NCI-H1694 (cell line): ENCODE data around the gene ZNF24.
A peak's percentile ranks its signal among the peaks of the same experiment; 100 is the strongest.

Experiments
- DNase-seq: peaks from one replicate; lab custom pipeline; 2025; lab: John Stamatoyannopoulos, UW

Gene ZNF24

DNA sequence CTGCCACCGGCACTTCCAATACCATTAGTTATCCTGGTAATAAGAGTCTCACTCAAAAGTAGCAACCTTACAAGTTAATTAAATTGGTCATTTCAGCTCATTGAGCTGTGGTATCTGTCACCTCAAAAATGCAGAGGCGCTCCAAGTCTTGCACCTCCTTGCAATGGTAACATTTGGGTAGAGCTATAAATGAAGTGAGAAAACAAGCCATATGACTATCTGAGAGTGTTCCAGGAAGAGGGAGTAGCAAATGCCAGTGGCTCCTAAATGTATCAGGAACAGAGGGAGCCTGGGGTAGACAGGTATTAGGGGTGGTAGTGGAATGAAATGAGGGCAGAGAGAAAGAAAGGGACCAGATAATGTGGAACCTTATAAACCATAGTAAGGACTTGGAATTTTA, 48.2 kb downstream of the ZNF24 start:
- no peak for DNase-seq

DNA sequence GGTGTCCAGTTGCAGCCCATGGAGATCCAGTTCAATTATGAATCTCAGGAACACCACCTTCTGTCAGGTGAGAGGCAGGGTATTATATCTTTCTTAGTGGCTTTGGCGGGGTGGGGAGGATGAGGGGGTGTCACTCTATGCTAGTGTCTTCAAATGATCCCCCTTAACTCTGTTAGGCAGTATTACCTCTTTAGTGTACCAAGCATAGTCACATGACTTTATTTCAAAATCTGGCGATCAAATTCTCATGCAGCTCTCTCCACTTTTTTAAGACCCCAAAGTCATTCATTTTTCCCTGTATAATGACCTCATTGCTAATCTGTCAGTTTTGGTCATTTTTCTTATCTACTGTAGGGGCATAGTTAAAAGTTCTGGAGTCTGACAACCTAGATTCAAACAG, 53.1 kb downstream of the ZNF24 start:
- no peak for DNase-seq

DNA sequence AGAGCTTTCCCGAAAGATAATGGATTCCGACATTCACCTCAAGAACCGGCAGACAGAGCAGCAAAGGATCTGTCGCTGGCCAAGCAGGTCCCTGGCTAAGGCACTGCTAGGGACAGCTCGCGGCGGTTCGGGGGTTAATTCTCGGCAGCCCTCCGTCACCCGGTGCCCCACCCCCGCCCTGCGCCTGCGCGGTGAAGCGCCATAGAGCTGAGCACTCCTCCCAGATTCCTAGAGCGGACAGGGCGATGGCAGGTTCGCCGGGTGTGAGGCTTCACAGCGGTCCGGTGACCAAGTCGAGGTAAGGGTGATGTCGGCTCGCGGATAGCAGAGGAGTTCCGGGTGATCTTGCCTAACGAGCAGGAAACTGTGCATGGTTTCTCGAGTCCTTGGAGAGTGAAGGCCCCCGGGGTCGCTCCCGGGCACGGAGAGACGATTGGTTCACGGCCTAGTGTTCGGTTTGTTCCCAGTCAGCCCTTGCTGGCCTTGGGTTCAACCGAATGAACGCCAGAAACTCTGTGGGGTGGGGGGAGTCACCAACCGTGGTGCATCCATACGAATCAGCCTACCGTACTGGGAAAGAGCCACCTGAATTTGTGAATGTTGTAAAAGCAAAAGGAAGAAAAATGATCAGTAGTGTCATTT, 54.0 kb downstream of the ZNF24 start, which contains the start of gene ZSCAN30:
TSS of gene ZSCAN30 (minus strand) at position 136 of the 642 bp plus-strand sequence. CDS start 25,877 bp downstream, outside the sequence.
- peak; percentile 73 for DNase-seq

DNA sequence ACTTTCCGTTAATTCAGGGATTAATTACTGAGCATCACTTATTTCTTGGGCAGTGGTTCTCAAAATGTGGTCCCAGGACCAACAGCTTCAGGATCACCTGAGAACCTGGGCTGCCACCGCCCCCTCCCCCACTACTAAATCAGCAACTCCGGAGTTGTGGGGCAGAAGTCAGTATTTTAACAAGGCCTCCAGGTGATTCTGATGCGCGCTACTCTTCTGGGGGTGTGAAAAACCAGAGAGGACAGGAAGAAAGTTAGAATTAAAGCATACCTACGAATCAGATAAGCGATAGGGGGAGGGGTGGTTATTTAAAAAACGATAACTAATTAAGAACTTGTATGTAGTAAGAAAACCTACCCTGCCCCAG, 54.5 kb downstream of the ZNF24 start:
- DNase-seq: no peak

DNA sequence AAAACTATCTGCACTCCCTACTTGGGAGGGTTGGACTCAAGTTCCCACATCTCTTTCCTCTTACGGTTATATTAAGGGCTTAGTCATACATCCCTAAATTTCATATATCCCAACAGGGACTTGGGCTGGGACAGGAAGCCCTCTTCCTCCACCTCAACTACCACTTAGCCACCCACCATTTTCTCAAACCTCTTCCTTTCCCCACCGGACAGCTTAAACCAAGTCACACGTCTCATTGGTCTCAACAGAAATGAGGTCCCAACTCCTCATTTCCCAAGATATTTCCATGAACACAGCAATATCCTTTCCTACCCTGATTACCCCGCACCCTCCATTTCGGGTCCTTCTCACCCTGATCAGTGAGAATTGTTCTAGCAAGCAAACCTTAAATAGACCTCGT, 54.9 kb downstream of the ZNF24 start:
- DNase-seq: no peak

DNA sequence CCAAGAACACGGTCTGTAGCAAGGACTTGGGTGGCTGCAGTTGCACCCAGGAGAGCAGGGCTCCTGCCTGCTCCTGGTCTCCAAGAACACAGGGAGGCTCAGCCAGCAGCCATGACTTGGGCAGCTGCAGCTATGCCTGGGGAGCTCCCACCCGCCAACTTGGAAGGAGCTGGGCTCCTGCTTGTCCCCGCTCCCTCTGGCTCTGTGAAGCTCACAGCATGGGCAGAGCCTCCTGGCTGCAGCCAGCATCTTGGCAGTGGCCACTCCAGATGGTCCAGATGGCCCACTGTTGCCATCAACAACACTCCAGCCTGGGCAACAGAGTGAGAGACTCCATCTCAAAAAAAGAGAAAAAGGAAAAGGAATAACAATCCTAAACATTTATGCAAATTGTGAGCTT, 59.4 kb downstream of the ZNF24 start:
- no peak for DNase-seq

DNA sequence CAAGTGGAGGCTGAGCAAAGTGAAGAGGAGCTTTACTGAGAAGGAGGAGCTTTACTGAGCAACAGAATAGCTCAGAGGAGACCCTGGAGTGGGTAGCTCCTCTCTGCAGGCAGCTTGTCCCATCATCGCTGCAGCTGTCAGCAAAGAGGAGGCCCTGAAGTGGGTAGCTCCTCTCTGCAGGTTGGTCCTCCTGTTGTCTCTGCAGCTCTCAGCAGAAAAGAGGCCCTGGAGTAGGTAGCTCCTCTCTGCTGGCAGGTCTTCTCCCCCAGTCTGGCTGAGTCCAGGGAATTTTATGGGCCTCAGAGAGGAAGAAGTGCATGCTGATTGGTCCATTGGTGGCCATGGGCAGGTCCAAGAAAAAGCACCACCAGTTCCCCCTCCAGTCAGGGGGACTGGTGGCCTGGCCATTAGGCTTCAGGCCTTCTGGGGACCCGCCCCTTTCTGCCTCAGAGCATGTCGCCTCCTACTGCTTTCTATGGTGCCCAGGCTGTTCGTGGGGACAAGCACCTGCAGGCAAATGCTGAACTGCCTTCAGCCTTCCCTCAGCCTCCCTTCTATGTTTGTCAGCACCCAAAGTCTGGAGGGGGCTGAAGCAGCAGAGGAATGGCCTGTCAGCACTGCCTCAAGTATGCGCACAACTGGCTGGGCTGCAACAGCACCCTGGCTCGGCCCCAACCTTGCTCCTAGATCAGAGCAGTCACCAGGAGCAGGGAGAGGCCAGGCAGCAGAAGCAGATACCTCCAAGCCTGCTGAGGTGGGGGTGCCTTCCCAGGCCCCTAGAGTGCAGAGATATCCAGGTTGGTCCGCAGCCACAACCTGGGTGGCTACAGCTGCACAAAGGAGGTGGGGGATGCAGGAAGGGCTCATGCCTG, 60.1 kb downstream of the ZNF24 start:
- no peak for DNase-seq

DNA sequence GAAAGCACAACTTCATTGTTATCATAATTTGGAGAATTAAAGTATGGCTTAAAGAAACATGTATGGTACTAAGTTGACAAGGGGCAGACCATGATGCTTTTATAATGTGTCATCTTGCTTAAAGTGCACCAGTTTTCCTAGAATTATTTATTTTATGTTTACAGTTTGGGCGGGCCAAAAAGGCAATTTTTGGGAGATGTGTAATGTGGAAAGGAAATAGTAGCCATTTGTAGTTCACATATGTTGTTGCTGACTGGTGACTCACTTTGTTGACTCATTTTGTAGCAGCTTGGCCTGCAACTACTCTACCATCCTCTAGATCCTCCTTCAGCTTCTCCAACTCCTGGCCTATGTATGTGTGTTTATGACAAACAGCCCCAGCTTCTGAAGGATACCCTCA, 61.9 kb downstream of the ZNF24 start:
- no peak for DNase-seq
